GM18858 (cell line): ENCODE results near the gene CPED1.
"Not testable (repeated sequence)": the region's sequence is repeated elsewhere in the genome, so short reads cannot be mapped to it uniquely, and the experiment has no call there.

Experiments
- ATAC-seq: cut with Tn5 transposase; IDR thresholded peaks from one replicate; pipeline ENCODE4 v1.9.1; 2021; ENCODE audit not compliant: unreplicated experiment

The CPED1 gene

DNA sequence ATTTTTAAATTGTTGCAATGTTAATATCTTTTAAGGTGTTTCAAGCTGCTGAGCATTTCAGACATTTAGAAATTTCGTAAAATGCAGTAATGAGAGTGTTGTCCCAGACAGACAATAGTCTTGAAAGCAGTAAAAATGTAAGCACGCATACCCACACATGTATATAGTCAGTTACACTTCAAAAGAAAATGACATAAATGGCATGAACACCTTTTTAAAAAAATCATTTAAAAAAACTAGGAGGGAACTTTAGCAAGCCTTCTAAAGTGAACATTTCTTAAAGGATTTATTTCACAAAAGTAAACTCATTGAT is 51.0 kb downstream of the CPED1 start:
- ATAC-seq: no peak

DNA sequence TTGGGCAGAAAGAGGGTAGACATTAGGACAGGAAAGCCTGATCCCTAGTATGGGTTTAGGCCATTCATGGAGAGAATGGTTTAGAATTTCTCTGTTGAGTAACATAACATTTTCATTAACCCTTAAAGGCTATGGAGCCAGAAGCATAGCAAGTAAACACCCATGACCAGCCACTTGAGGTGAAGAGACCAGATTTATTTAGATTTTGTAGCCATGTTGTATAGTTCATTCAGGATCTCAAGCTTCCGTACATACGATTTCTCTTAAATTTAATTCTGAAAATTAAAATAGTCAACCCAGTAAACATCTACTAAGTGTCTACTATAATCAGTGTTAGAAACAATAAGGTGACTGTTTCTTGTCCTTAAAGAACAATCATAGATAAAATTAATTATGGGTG is 51.5 kb downstream of the CPED1 start:
- ATAC-seq: no peak

DNA sequence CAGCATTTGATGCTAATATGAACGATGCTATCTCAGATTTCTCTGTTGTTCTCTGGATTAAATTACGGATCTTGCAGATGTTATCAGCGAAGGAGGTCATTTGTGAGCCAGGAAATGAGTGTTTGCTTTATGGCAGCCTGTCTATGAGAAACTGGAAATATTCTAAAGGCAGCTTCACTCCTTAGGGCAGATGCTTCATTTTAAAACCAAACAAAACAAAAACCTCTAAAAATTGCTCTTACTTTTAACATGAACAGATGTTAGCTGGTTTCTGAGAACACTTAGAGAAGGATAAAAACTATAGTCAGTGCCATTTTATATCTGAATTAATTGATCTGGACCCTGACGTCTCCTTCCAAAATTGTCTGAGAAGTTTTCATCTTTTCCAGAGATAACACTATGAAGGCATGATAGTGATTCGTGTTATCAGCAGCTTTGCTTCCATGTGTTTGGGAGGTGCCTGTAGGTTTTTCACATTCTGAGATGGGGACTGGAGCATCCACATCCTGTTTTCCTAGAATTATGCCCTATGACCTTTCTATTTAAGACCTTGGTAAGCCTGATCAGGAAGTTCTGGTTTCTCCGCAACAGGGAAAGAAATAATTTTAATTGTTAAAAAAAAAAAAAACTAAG is 53.1 kb downstream of the CPED1 start:
- ATAC-seq: no peak

DNA sequence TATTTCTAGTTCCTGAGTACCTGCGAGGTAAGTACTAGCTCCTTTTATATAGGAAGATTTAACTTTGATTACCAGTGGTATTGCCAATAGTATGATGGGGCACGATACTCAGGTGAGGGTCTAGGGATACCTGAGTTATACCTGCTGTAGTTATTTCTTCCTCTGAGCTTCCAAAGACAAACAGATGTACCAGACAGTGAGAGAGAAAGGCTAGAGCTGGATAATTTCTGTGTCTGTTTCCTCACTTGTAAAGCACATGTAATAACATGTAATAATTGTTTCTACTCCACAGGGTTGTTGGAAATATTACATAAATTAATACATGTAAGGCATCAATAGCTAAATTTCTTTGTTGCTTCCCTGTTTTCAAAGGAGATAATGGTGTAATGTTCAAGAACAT is 53.7 kb downstream of the CPED1 start:
- ATAC-seq: no peak

DNA sequence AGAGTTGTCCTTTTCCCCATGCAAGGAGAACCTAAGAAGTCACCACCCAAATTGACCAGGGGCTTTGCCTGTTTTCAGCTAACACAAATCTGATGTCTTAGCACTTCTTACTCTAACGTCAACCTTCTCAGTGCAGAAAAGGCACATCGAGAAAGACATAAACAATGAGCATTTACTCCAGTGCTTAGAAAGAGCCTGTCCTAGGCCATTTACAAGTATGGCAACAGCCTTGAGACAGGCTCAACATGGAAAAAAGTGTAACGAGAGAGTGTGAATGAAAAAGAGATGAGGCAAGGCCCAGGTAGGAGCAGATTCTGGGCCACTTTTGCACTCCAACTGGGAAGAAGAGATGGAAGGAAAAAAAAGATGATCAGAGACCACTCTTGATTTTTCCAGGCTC is 54.4 kb downstream of the CPED1 start:
- ATAC-seq: no peak

DNA sequence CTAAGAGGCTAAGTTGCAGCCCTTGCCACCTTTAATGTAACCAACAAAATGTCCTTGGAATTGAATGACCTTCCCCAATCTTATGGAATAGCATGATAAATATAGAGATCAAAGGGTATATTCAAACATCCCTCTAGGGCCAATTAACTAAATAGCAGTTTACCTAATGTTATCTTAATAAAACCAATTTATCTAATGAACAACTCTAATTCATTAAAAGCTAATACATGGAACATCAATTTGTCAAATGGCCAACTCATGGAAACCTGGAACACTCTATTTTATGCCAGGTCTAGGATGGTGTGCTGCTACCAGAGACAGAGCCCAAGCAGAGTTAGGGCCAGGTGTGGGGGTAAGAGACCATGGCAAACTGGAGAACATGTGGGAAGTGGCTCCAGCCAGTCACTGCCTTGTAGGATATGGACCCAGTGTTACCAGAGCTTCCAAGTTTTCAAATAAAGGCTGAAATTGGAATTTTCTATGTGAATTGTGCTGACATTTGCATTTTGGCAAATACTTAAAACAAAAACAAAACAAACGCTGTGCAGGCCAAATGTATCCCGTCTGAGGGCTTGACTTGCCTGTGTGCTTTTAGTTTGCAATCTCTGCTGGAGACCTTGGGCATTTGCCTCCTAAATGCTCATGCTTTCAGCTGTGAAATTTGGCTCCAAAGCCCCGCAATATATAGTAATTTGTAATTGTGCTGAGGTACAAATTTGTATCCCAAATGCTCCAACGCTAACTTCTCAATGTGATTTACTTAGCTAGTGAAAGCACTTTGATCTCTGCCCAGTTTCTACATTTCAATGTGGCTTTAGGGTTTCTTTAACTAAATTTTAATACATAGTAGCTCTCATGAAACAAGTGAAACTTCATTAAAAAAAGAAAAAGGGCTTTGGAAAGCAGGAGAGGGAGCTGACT is 55.1 kb downstream of the CPED1 start:
- ATAC-seq: no peak

DNA sequence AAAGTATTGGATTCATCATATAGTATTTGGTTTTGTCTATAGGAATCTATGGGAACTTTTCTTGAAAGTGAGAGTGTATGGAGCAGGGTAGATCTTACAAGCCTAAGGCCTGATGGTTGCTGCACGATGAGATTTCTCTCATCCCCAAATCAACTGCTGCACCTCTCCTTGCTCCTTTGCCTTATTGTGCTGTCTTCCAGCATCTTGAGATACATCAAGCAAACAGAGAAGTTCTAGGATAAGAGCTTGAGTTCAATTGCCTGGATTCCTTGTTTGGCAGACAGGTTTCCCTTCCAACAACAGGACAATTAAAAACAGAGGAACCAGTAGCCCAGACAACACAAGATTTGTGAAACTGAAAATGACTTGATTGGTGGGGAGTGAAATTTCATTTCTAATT is 56.6 kb downstream of the CPED1 start:
- ATAC-seq: no peak

DNA sequence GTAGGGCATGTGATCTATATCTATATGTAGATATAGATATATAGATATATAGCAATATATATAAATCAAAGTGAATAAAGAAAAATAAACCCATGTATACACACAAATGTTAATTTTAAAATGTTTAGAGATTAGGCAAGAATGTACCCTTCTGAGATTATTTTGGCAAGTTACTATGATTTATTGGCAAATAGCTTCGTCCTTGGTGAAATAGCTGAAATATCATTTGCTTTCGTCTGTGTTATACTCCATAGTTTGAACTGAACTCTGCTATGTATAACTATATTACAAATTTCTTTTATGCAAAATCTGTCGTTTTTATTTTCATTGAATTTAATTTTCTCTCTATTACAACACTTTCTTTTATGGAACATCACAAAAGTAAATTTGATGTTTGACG is 57.5 kb downstream of the CPED1 start:
- ATAC-seq: no peak

DNA sequence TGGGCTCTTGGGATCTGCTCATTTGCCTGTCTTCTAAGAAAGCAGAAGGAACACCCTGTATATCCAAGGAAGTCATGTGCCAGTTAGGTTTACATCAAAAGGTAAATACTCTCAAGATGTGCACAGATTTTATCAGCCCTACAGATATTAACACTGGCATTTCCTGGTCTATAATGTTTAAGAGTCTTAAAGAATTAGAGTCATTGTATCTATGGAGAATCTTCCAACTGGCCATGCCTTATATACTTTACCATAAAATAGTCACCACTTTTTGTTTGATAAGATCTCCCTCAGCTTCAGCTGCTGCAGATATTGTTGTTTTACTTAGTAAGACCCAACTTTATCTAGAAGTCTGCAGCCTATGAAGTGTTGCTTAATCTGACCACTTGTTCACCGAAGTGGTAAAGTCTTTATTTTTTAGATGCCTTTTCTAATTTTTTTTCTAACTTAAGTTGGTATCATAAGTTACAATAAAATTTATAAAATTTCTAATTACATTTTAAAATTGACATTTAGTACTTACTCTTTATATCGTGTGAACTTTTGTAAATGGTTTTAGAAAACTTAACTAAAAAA is 58.5 kb downstream of the CPED1 start:
- ATAC-seq: no peak

DNA sequence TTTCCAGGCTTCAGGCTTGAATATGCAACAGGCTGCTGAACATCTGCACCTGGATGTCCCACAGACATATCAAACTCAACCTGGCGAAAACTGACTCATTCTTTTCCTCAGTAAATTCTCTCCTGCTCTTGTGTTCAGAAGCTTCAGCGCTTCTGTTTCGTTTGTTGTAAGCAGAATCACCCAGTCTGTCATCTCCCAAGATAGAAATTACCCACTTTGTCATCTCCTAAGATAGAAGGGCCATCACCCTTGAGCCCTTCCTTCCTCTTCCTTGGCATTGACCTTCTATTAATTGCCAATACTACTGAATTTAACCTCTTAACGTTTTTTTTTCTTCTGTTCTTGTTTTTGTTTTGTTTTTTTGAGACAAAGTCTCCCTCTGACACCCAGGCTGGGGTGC is 59.7 kb downstream of the CPED1 start:
- no peak for ATAC-seq

DNA sequence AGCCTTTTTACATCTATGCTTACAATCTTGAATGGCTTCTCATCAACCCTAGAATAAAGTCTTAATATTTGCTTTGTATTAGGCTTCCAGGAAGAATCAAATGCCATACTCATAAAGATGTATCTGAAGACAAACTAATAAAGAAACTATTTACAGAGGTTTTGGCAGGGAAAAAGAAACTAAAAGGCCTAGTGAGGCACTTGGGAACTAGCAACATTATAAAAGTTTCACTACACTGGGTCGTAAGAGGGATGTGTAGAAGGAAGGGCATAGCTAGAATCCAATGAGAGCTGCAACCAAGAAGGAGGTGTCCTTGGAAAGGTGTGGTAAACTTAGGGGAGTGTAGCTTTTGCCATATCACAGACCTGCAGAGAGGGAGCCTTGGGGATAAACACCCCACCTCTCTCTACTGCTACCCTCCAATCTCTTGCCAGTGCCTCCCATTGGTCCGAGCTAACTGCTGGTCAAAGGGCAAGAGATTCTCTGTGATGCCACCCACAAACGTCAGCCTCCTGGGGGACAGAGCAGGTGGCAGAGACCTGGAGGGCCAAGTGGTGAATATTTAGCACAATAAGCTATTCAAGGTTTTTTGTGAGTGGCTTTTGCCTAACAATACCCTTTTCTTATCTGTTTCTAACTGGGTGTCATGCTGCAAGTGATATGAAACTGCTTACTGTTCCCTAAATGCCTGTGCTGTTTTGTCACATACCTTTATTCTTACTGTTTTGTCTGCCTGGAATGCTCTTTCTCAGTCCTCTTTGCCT is 60.7 kb downstream of the CPED1 start:
- no peak for ATAC-seq

DNA sequence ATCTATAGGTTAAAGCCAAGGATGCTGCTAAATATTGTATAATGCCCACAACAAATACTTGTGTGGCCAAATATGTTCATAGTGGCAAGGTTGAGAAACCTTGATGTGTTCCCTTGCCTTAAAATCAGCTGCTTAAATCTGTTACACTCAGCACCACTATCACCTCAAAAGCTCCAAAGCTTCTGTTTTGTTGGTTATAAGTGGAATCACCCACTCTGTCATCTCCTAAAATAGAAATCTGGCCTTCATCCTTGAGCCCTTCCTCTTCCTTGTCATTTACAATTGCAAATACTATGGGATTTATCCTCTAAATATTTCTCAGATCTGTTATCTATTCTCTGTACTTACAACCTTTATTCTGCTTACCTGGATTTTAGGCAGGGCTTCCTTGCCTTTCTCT is 61.4 kb downstream of the CPED1 start:
- ATAC-seq: no peak

DNA sequence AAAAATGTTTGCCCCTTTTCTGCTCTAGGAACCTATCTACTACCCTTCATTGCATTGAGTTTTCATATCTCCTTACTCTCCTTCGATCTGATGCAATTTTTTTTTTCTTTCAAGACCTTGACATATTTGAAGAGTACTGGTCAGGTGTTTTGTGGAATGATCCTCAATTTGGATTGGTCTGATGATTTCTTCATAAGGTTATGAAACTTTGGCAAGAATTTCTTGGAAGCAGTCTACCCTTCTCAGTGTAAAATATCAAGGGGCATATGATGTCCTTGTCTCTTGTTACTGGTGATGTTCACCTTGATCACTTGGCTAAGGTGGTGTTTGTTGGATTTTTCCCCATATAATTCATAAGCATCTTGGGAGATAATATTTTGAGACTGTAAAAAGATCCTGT is 64.7 kb downstream of the CPED1 start:
- ATAC-seq: no peak

DNA sequence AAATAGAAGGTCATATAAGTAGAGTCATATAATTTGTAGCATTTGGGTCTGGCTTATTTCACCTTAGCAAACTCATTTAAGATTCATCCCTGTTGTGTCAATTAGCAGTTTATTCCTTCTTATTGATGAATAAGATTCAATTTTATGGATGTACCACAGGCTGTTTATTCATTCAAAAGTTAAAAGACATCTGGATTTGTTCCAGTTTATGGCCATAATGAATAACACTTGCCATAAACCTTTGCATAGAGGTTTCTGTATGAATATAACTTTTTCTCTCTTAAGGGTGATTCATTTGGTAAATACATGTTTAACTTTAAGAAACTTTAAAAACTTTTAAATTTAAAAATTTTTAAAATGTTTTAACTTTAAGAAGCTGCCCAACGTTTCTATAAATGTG is 66.4 kb downstream of the CPED1 start:
- no peak for ATAC-seq

DNA sequence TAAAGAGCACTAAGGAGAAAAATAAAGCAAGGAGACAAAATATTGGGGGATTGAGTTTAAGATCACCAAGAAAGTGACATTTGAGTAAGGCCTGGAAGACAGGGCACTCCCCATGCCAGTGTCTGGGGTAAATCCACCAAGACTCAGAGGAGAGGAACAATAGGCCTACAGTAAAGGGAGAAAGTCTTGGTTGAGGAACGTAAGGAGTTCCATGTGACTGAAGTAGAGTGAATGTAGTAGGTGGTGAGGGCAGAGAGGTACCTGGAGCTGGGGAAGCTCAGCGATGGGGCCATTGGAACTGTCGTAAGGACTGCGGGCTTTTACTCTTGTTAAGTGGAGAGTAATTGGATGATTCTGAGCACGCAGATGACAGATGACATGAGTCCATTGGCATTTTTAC is 69.4 kb downstream of the CPED1 start:
- no peak for ATAC-seq

DNA sequence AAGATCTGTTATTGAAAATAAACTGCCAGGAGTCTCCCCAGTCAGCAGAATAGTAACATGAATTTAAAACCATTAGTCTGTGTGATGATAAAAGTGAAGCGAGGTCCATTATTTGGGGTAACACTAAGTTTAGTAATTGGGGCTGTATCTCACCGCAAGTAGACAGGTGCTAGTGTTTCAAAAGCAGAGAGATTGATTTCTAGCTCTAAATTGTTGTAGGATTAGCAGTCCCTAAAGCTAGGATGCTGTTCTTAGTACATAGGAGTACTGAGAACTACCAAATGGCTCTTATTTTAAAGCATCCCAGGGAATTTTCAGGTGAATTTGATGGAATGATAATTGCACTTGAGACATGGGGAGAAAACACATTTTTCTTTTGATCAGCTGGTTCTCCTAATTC is 70.5 kb downstream of the CPED1 start:
- no peak for ATAC-seq

DNA sequence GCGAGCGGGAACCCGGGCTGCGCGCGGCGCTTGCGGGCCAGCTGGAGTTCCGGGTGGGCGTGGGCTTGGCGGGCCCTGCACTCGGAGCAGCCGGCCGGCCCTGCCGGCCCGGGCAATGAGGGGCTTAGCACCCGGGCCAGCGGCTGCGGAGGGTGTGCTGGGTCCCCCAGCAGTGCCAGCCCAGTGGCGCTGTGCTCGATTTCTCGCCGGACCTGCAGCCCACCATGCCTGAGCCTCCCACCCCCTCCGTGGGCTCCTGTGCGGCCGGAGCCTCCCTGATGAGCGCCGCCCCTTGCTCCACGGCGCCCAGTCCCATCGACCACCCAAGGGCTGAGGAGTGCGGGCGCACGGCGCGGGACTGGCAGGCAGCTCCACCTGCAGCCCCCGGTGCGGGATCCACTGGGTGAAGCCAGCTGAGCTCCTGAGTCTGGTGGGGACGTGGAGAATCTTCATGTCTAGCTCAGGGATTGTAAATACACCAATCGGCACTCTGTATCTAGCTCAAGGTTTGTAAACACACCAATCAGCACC is 71.5 kb downstream of the CPED1 start:
- ATAC-seq: not testable (repeated sequence)

DNA sequence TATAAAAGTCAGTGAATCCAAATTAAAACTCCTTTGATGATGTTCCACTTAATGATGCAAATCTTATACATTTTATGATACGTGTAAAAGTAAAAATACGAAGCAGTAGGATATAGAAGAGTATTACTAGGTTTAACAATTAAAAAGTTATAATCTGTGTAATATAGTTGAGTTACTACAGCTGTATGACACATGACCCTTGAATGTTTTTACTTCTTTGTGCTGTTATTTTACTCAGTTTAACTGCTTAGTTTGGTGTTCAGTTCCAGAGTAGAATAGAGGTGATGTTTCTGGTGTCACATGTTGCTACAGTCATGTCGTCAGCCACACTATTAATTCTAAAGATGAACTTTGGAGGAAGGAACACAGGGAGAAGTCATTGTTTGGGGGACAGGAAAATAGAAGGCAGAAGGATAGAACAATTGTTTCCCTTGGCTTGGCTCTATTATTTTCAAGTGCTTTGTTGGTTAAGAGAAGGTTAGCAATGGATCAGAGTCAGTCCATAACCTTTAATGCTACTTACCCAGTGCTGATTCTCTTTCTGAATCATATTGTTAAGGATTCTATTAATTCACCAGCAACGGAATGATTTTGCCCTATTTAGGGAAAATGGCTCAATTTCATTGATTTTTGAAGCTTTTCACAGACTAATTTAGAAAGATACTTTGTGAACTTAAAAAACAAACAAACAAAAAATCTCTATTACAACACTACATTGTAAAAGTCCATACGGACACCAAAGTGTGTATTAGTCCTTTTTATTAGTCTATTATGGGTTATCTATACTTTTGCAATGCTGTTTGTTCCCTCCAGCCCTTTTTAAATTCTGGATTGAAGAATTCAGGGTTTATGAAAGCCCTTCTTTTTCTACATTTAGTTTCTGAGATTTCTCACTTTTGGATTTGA is 73.4 kb downstream of the CPED1 start:
- ATAC-seq: no peak

DNA sequence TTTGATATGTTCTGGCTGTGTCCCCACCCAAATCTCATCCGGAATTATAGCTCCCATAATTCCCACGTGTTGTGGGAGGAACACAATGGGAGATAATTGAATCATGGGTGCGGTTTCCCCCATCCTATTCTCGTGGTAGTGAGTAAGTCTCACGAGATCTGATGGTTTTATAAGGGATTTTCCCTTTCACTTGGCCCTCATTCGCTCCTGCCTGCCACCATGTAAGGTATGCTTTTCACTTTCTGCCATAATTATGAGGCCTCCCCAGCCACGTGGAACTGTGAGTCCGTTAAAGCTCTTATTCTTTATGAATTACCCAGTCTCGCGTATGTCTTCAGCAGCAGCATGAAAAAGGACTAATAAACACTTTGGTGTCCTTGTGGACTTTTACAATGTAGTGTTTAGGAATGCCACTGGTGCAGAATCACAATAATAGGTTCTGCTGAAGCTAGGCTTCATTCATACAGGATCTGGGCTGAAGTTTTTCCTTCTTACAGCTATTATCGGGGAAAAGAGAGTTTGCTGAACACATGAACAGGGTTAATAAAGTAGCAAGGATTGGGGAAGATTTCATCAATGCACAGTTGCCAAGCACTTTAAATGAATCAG is 74.3 kb downstream of the CPED1 start:
- ATAC-seq: no peak

DNA sequence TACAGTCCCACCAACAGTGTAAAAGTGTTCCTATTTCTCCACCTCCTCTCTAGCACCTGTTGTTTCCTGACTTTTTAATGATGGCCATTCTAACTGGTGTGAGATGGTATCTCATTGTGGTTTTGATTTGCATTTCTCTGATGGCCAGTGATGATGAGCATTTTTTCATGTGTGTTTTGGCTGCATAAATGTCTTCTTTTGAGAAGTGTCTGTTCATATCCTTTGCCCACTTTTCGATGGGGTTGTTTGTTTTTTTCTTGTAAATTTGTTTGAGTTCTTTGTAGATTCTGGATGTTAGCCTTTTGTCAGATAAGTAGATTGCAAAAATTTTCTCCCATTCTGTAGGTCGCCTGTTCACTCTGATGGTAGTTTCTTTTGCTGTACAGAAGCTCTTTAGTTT is 79.2 kb downstream of the CPED1 start:
- ATAC-seq: not testable (repeated sequence)
